Measurements from ENCODE around the gene TEX13A. TPM values are rescaled to one million over a fixed set of nuclear protein-coding genes. Genes with fewer than 3 reads are reported as not detected.

TEX13A gene
- total RNA-seq, 1 donor from 2014 or later, result not detected

GRCh38 chrX:105173071-105173470 lies 47.4 kb downstream of the TEX13A start:
- DNase-seq (ENCODE audit: low read depth in 2 of 2), result no peak

All from lung microvascular endothelial cell (primary cell).